HG02642 (cell line): ENCODE data around the gene STUM.
"Not testable (repeated sequence)": the region's sequence is repeated elsewhere in the genome, so short reads cannot be mapped to it uniquely, and the experiment has no call there.

Source experiments
- ATAC-seq: cut with Tn5 transposase; IDR thresholded peaks from one replicate; pipeline ENCODE4 v1.9.1; 2021; ENCODE audit warnings: mild to moderate bottlenecking; ENCODE audit not compliant: unreplicated experiment, poor library complexity

STUM gene

DNA sequence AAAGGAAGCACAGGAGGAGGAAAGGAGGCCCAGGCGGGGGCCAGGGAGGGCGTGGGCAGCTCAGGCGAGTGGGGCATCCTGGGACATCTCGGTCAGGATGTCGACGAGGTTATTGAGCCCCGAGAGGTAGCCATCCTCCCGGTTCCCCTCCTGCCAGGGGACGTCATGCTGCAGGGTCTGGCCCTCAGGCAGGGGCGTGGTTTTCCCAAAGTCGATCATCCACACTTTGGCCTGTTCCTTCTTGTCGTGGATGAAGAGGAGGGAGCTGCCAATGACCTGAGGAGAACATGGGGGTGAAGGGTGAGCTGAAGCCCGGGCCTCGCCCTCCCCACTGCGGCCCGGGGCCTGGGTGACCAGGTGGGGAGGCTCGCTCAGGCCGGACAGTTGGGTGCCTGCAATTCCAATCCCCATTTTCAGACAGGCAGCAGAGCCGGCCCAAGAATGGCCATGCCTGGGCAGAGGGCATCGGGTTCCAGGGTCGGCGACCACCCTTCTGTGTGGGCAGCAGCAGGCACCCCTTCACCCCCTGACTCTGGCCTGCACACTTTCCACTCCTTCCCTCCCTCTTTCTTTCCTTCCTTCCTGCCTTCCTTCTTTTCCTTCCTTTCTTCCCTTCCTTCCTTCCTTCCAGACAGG lies 86.2 kb downstream of the STUM start:
- no peak for ATAC-seq

GRCh38 chr1:226635456-226635941 lies 86.9 kb downstream of the STUM start:
- ATAC-seq: no peak

DNA sequence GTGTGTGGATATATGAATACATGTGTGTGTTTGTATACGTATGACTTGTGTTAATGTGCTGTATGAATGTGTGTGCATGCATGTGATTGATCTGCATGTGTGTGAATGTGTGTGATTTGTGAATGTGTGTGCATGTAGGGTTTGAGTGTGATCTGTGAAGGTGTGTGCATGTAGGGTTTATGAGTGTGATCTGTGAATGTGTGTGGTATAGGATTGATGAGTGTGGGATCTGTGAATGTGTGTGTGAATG lies 88.2 kb downstream of the STUM start:
- no peak for ATAC-seq

DNA sequence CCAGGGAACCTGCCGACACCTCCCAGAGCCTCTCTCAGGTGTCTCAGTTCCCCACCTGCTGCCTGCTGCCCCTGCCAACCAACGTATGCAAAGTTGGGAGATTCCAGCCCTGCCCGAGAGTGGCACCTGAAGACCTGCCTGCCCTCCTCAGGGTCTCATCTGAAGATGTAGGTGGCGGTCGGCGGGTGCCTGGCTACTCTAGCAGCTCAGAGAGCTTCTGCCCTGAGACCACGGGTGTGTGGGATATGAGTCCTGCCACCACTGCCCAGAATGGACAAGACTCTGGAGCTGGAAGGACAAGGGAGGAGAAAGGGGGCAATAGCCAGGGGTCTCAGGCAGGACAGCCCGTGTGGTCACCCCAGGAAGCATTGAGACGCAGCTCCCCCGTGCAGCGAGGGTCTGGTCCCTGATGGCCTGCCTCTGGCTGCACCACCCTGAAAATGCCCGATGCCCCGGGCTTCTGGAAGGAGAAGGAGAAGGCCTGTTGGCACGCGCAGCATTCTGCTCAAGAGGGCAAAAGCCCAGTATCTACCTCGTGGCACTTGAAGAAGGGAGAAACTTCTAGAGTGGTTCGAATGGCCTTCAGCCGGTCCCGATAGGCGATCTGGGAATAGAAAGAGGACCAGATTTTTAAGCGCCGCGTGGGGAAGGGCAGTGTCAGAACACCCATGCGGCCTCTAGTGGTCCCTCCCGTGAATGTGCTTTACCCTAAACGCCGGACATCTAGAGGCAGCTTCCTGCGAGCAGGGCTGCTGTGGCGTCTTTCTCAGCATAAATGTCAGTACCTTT lies 88.8 kb downstream of the STUM start:
- ATAC-seq: no peak

DNA sequence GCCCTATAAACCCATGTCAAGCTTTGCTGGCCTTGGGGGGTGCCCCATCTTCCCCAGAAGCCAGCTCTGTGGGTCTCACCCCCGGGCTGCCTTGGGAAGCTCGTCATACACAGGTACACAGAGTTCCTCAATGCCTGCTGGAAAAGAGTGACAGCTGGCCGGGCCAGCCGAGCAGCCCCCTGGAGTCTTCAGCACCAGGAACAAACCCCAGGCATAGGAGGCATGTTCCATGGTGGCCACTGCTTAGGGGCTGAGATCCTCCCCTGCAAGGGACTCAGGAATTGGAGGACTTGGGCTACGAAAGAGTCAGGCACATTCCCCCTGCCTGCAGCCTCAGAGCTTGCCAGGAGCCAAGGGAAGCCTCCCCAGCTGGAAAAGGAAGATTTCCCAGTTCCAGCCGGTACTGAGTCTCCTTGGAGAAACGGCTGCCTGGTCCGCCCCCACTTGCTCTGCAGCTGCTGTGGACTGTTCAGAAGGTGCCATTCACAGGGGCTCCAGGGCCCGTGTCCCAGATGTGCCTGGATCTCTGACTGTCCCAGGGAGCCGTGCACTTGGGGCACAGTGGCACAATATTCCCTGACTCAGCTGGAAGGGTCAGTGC lies 89.5 kb downstream of the STUM start:
- no peak for ATAC-seq

- no peak for ATAC-seq
These were observed 90.0 kb downstream of the STUM start for GRCh38 chr1:226638608-226639007.

- ATAC-seq: not testable (repeated sequence)
These were observed 90.6 kb downstream of the STUM start for GRCh38 chr1:226639206-226639605.

GRCh38 chr1:226639631-226640061 lies 91.1 kb downstream of the STUM start:
- ATAC-seq: no peak

- ATAC-seq: no peak
These were observed 92.0 kb downstream of the STUM start for GRCh38 chr1:226640321-226641136.

- no peak for ATAC-seq
These were observed 93.2 kb downstream of the STUM start for GRCh38 chr1:226641671-226642231.

GRCh38 chr1:226642421-226642820 lies 93.9 kb downstream of the STUM start:
- no peak for ATAC-seq

GRCh38 chr1:226643177-226643576 lies 94.6 kb downstream of the STUM start:
- peak; percentile 60 for ATAC-seq

DNA sequence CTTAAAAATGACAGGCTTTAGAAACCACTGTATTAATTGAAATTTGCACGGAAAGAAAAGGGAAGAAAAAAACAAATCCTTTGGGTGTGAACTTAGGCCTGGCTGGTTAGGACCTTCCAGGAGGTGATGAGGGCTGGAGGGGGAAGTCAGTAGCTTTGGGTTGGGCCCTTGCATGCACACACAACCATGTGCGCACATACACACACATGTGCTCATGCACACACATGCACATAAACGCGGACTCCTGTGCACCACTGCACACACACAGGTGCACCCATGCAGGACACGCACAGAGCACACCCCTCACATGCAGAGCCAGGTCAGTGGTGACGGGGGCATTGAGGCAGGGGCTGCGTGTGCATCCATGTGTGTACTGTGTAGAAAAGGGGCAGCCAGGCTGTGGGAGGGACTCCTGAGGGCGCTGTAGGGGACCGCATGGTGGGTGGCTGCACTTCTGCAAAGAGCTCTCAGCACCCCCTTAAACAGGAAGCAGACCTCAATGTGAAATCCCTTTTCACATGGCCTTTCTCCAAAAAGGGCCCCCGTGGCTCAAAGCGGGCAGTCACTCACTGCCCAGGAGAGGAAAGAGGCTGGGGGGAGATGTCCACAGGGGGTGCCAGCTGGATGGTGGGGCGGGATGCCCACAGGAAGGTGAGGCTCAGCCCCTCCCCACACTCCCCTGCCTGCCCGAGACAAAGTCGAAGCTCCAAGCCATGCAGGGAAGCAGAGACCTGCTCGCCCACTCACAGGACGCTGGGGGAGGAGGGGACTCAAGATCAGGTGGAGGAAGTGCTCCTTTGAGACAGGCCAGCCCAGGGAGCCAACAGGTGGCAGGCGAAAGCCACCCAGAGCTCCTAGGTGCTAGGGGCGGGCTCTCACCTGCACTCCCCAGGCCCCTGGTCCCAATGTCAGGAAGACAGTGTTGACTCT lies 95.3 kb downstream of the STUM start:
- peak; percentile 53 for ATAC-seq

- ATAC-seq: no peak
These were observed 96.1 kb downstream of the STUM start for GRCh38 chr1:226644541-226645176.

DNA sequence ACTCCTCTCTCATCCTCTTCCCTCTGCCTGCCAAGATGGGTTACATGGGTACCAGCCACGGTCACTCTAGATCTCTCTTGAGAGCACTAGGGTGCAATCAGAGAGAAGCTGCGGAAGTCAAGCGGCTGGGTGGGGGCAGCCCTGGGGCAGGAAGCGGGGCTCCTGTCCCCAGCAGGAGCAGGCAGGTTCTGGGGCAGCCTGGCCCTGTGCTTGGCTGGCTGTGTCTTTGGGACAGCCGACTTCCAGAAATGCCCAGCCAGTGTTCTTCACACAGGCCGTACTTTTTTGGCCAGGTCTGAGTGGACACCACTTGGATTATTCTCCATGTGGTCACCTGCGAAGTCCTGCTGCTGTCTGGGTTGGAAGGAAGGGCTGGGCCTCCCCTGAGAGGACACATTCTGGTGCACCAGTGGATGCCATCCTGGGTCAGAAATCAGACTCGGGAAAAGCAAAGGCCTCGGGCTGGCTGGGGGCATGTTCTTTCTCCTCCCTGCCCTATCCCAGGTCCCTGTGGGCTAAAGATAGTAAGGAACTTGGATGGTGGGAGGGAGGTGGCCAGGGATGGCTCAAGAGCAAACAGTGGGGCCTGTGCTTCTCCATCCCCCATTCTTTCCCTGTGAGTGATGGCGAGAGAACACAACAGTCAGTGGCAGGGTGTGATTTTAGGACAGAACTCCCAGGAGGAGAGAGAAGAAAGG lies 96.9 kb downstream of the STUM start:
- ATAC-seq: no peak

- no peak for ATAC-seq
These were observed 97.7 kb downstream of the STUM start for GRCh38 chr1:226646026-226646869.

DNA sequence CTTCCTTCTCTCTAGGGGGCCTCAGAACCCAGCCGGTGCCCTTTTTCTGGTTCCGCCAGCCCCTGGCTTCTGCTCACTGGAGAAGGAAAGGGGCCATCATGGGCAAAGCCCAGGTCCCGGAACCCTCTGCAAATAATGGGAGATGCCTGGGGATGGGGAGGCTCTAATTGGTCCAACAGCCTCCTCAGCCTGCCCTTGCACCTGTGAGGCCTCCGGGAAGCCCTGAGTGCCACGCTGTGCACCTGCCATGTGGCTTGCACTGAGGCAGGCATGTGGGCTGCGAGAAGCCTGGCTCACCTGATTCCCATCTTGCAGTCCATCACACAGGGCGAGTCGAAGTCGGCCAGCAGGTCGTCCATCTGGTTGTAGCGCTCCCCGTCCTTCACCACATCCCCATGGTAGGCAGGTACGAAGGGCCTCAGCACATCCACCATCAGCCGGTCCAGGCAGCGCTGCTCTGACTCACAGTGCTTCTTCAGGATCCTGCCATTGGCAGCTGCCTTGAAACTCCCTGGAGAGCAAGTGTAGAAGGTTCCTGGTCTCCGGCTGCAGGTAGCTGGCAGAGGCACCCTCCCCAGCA lies 98.4 kb downstream of the STUM start:
- ATAC-seq: no peak
